Stimulated activated CD4-positive, alpha-beta T cell treated with anti-CD3 and anti-CD28 coated beads, Interleukin-1b, Interleukin-23, amount 100 ng/mL, for 4 hours (primary cell): ENCODE measurements around the gene OR2Y1.
A peak's percentile ranks its signal among the peaks of the same experiment; 100 is the strongest.
"Not testable (repeated sequence)": the region's sequence is repeated elsewhere in the genome, so short reads cannot be mapped to it uniquely, and the experiment has no call there.

ENCODE experiments used
- DNase-seq, 2 donors: peaks; one replicate each; pipeline ENCODE4 v3.0.0-alpha.2; 2020; ENCODE audit warnings: low read depth in 2 of 2

The OR2Y1 gene

GRCh38 chr5:180739958-180740357 is at the start of gene OR2Y1:
TSS of gene OR2Y1 (minus strand) at chr5:180740058. CDS start at chr5:180740058, 0 bp downstream.
- DNase-seq: no peak

GRCh38 chr5:180788651-180789410 is 49.0 kb upstream of the OR2Y1 start:
- not testable (repeated sequence) for DNase-seq

GRCh38 chr5:180787711-180788431 is 48.0 kb upstream of the OR2Y1 start:
- no peak for DNase-seq

DNA sequence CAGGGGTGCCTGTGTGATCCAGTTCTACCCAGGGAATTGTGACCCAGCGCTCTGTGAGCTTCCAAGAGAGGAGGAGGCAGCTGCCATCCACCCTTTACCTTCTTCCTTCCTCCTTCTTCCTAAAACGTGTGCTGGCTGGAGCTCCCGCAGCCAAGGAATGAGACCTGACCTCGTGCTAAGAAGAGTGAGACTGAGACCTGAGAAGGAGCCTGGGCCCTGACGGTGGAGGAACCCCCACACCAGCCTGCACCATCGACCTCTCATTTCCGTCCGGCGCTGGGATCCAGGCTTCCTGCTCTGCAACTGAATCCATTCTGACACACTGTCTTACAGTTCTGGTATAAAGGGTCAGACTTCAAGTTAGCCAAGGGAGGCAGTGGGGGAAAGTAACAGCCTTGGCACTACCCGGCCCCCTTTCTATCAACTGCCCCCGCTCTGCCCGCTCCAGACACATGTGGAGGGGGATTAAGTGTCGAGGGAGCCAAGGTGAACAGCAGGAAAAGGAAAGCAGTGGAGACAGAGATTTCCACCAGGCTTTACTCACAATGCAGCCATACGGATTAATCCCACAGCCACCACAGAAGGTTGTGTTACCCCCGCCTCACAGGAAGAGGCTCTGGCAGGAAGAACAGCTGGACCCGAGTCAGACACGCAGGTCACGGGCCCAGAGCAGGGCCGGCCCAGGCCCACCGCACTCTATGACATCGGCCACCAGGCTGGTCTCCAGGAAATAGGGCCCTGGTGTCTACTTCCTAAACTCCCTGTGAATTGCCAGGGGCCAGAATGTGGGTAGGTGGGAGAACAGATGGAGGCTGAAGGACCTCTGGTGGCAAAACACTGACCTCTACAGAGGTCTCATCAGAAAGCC is 46.9 kb upstream of the OR2Y1 start:
- DNase-seq: no peak

DNA sequence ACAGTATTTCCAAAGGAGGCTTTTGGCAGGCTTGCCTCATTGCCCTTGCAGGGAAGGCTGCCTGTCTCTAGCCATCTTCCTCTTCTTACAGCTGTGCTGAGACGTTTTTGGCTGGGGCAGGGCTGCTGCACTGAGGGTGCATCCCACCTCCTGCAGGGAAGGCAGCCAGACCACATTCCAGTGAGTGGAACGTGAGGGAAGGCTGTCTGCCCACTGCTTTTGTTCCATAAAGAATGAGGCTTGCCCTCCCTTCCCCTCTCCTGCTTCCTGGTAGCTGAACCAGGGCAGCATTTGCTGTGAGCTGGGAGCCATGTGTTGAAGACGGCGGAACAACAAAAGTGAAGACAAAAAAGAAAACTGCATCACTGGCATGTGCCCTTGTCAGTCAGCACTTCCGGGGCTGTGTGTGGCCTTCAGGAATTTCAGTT is 46.0 kb upstream of the OR2Y1 start:
- DNase-seq: no peak

DNA sequence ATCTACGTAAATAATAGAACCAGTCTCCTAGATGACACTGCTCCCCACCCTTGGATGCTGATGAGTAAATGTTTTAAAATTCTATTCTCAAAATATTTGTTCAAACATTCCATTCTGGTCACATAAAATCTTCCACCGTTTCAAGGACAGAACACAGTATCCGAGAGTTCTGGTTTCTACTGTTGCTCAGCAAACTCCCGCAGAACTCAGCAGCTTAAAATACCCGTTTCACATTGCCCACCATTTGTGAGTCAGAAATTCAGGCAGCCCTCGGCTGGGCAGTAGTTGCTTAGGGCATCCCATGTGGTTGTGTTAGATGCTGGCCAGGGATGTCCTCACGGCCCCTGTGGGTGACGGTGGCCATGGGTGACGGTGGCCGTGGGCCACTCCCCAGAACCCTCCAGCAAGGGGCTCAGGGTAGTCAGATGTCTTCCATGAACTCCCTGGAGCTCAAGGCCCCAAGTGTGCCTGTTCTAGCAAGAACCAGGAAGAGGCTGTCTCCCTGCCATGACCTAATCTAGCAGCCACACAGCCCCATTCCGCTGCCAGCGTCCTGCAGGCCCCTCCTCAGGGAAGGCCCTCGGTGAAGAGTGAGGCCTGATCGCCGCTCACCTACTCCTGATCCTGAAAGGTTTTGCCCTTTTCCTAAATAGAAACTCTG is 45.4 kb upstream of the OR2Y1 start:
- DNase-seq: no peak

GRCh38 chr5:180784497-180785097 is 44.7 kb upstream of the OR2Y1 start:
- peak; percentile 57 to 60 for DNase-seq

- DNase-seq: no peak
Measured at GRCh38 chr5:180783340-180784052, 43.6 kb upstream of the OR2Y1 start.

GRCh38 chr5:180782748-180783147 is 42.9 kb upstream of the OR2Y1 start:
- DNase-seq: no peak

DNA sequence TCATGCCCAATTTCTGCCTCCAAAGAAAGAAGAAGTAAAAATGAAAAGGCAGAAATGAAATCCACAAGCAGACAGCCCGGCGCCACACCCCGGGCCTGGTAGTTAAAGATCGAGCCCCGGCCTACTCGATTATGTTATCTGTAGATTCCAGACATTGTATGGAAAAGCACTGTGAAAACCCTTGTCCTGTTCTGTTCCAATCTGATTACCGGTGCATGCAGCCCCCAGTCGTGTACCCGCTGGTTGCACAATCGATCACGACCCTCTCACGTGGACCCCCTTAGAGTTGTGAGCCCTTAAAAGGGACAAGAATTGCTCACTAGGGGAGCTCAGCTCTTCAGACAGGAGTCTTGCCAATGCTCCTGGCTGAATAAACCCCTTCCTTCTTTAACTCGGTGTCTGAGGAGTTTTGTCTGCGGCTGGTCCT is 42.1 kb upstream of the OR2Y1 start:
- not testable (repeated sequence) for DNase-seq

GRCh38 chr5:180779985-180780610 is 40.2 kb upstream of the OR2Y1 start:
- no peak for DNase-seq

DNA sequence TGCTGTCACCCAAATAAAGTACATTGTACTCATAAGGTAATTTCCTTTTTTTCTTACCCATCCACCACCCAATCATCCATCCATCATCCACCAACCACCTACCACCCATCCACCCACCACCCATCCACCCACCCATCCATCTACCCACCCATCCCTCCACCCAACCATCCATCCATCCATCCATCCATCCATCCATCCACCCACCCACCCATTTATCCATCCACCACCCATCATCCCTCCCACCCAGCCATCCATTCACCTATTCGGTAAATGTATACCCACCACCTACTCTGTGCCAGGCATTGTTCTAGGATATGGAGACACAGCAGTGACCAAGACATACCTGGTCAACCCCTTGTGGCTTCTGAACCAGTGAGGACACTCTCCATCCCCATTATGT is 37.6 kb upstream of the OR2Y1 start:
- DNase-seq: no peak

DNA sequence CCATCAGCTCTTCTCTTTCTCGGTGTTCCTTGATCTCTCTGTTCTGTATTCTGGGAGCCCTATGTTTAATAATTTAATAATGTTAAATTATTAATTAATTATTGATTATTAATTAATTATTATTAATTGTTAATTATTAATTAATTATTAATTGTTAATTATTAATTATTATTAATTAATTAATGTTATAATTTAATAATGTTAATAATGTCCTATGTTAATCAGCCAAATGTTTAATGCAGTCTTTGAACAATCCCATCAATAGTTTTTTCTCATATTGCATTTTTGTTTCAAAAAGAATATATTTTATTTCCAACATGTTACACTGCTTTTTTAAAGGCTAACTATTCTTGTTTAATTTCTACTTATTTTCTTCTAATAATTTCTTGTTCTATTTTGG is 36.5 kb upstream of the OR2Y1 start:
- no peak for DNase-seq

DNA sequence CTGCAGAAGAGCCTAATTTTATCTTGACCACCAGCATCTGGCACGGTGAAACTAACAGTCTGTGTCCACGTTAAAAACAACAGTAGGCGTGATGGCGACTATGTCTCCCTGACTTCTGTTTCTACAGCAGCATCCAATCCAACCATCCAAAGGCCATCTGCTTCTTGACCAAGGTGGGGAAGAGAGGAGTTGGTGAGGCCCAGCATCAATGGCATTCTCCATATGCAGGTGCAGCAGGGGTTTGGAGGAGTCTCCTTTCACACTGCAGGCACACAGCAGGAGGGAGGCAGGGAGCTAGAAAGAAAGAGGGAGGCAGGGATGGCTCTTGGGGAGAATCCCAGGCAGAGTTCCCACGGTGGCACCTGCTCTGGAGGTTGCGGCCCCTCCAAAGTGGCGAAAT is 35.8 kb upstream of the OR2Y1 start:
- no peak for DNase-seq

DNA sequence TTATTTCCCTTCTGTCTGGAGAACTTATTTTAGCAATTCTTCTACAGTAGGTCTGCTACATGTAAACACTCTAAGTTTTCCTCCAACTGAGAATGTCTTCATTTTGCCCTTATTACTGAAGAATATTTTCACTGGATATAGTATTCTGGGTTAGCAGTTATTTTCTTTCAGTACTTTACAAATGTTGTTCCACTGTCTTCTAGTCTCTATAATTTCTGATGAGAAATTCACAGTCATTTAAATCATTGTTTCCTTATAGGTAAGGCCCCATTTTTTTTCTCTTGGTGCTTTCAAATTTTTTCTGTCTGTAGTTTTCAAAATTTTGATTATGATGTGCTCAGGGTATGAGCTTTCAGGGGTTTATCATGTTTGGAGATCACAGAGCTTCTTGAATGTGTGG is 32.0 kb upstream of the OR2Y1 start:
- no peak for DNase-seq

DNA sequence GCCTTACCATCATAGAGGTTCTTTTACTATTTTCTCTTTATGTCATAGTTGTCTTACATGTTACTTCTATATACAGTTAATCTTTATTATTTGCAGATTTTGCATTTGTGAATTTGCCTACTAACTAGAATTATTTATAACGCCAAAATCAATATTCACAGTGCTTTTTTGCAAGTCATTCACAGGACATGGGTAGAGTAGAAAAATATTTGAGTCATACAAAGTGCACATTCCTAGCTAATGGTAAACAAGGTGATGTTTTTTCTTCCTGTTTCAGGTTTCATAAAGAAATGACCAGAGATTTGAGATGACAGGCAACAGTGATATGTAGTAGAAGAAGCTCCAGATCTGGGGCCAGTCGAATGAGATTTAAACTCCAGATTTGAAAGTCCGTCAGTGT is 30.0 kb upstream of the OR2Y1 start:
- no peak for DNase-seq

GRCh38 chr5:180755601-180756000 is 15.7 kb upstream of the OR2Y1 start:
- DNase-seq: no peak

DNA sequence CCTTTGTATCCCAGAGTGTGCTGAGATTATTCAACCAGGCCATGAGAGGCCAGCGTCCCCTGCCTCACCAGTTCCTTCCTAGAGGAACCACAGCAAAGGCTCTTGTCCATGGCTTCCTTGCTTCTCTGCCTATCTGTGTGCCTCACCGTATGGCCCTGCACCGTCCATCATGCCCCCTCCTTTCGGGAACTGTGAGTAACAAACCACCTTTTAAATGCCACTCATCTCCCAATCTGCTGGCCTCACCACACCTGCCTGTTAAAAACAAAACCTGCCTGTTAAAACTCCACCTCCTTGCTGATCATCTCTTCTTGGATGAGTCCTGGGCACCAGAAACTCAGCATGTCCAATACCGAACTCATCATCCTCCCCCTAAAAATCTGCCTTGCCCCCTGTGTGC is 4.4 kb upstream of the OR2Y1 start:
- no peak for DNase-seq

DNA sequence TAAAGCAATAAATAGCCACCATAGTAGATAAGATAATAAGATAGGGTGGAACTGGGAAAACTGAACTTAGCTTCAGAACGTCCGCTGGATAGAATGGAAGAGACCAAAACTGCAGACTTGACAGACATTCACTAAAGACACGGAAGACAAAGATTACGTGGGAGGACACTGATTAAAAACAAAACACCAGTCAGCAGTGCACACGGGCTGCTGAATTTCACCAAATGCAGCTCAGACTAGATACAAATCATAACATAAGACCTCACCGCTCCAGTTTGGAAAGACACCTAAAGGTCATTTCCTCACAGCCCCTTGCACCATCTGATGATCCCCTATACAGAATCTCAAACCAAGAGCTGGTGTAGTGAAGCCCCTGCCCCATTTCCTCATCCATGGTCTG is 2.9 kb upstream of the OR2Y1 start:
- DNase-seq: no peak

- DNase-seq: not testable (repeated sequence)
Measured at GRCh38 chr5:180740953-180741352, 1.1 kb upstream of the OR2Y1 start.
